ENCODE measurements around the gene TMEM176B.

The TMEM176B gene

DNA sequence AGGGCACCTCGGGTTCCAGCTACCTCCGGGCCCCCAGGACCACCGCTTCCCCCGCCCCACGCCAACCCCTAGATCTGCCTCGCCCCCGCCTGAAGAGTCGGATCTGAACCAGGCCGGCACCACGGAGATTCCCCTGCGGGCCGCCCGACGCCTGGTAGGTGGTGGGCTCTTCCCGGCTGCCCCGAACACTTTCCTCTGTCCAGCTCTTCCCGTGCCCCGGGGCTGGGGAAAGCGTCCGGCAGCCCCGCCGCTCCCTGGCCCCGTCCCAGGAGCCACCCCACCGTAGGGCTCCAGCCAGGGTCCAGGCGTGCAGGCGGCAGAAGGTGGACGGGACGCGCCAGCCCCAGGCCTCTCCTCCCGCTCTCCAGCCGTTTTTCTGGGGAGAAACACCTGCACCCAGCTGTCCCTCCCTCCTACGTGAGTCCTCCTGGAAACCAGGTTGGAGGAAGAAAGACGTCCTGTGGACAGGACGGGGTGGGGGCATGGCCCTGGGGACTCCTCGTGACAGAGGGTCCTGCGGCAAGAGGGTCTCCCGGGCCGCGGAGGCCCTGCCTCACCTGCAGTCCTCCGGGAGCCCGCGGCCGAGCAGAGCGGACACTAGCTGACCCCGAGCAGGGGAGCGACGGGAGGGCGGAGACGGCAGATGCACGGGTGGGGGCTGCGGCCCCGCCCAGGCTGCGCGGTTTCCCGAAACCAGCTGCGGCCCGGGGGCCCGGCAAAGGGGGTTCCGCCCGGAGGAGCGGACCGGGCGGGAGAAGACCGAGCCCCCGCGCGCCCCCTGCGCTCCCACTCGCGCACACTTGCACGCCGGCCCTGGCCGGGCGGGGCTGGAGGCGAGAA, at the start of gene TMEM176B:
TSS of gene TMEM176B (minus strand) at position 624 of the 840 bp plus-strand sequence. CDS start 3,795 bp downstream, outside the sequence.
- no peak for DNase-seq

DNA sequence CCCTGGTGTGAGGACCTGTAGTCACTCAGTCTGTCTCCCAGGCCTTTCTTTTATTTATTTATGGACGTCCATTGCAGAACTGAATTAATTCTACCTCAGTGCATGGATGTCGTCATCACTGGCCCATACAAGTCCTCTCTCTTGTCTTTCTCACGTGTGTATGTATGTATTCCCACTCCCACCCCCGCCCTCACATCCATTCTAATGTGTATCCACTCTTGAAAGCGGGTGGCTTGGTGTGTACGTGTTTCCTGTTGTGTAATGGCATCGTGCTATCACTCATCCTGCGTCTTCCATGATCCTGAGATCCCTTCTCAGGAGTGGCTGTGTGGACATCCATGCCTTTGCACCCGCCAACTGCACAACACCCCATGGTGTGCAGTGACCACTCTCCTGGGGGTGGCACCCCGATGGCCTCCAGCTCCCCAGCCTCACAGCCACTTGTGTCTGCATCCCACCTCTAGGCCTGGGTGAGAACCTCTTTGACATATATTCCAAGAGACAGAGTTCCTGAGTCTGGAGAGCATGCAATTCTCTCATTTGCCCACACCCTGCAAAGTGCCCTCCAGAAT, 49.1 kb upstream of the TMEM176B start:
- no peak for DNase-seq

- DNase-seq = no peak
These were observed 48.5 kb upstream of the TMEM176B start for GRCh38 chr7:150848561-150849115.

- DNase-seq = no peak
These were observed 47.9 kb upstream of the TMEM176B start for GRCh38 chr7:150848111-150848510.

DNA sequence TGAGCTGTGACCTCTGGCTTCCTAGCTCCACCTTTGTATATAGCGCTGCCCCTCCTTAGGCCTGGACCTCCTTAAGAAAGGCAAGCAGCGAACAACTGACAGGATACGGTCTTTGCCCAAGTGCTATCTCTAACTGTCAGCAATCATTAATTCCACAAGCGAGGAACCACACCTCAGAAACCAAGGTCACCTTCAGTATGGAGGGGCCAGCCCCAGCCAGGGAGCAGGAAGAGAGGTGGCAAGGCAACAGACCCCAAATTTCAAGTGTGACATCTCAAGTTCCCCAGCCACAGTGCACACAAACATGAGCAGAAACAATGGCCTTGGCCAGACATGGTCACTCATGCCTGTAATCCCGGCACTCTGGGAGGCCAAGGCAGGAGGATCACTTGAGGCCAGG, 47.4 kb upstream of the TMEM176B start:
- no peak for DNase-seq

DNA sequence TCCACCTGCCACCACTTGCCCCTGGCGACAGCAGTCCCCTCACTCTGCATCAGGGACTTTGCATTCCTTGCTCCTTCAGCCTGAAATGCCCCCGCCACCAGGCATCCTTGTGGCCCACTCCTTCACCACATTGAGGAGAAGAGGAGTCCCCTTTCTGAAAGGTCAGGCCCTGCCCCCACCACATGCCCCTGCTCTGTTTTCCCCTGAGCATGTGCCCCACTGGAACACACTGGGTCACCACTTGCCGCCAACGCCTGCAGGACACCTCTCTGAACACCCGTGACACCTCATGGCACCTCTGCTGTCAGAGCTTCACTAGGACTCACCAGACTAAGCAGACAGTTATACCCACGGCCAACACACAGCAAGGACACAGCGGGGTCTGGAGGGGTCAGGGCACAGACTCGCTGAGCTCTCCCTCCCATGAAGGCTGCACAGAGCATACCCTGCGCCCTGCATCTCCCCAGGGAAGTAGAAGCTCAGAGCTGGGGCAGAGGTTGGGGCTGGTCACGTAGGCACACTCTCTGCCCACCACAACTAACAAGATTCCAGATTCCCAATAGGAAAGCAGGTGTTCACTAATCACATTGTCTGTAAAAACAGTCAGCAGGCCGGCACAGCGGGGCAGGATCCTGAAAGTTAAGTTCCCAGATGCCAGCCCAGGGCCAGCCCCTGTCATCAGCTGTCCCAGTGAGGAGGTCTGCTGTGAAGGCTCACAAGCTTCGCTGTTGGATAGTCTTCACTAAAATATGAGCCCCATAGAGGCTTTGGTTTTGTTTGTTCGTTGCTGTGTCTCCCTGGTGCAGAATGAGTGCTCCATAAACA, 46.3 kb upstream of the TMEM176B start:
- no peak for DNase-seq

DNA sequence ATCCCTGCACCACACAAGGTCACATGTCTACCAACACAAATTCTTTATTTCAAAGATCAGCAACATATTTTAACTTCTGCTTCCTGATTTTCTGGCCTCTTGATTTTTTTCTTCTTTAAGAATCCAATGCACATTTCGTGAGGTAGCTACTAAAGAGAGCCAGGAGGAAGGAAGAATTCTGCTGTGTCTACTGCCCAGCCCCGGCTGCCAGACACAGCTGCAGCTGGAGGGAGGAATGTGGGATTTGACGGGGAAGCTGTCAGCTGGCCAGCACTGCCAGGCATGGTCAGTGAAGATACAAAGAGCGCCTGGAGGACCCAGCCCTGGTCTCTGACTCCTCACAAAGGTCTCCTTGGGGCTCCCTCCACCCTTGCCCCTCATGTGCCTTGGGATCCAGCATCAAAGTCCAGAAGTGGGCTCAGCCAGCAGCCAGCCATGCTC, 45.3 kb upstream of the TMEM176B start:
- DNase-seq = no peak

GRCh38 chr7:150842716-150843115, 42.6 kb upstream of the TMEM176B start:
- DNase-seq = no peak

DNA sequence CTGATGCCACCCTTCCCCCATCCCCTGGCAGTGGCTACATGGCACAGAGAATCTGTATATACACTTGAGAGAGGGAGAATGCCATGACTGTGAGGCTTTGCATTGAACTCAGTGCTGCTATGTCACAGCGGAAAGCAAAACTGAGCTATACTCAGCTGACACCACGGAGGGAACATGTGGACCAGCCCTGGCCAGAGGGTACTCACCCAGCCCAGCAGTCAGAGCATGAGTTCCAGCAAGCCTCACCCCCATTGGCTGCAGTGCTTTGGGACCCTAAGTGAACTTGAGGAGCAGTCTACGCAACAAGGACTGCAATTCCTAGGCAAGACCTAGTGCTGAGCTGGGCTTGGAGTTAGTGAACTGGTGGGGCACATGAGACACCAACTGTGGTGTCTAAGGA, 41.9 kb upstream of the TMEM176B start:
- no peak for DNase-seq

- no peak for DNase-seq
These were observed 38.9 kb upstream of the TMEM176B start for GRCh38 chr7:150838965-150839650.

GRCh38 chr7:150835702-150836280, 35.6 kb upstream of the TMEM176B start:
- no peak for DNase-seq

DNA sequence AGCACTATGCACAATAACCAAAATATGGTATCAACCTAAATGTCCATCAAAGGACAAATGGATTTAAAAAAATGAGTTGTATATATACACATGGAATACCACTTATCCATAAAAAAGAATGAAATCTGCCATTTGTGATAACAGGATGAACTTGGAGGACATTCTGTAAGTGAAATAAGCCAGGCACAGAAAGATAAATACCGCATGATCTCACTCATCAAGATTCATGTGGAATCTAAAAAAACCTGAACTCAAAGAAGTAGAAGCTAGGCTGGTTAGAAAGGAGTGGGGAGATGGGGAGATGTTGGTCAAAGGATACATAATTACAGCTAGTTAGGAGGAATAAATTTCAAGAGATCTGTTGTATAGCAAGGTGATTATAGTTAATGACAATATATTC, 34.9 kb upstream of the TMEM176B start:
- DNase-seq = no peak

DNA sequence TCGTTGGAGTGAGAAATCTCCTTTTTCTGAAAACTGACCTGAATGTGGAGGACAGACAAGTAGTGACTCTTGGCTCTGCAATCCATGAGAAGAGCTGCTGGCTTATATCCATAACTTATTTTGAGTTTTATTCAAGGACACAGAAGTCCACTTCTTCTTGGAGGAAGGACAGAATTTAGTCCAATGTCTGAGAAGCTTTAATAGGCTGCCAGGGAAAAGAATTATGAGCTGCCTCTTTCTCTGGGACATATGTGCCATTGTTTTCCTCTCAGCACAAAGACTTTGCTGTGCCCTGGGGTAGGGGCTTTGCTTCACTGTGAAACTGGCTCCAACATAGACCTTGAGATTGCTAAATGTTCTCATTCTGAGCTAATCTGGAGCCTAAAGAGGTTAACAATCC, 31.7 kb upstream of the TMEM176B start:
- DNase-seq = no peak

DNA sequence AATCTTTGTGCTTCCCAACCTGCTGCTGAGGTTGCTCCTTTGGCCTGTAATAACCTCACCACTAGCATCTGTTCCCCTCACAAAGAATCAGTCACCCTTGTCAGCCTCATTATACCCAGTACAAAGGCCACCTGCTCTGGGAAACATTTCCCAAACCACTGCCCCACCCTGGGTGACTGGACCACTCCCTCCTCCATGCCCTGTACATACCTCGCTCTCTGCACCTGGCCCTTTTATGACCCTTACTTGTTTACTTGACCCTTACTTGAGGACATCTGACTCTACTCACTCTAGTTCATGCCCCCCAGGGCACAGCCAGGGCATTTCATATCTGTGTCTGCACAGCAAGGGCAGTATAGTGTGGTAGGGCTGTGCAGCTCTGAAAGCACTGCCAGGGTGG, 30.8 kb upstream of the TMEM176B start:
- peak; percentile 58 for DNase-seq

DNA sequence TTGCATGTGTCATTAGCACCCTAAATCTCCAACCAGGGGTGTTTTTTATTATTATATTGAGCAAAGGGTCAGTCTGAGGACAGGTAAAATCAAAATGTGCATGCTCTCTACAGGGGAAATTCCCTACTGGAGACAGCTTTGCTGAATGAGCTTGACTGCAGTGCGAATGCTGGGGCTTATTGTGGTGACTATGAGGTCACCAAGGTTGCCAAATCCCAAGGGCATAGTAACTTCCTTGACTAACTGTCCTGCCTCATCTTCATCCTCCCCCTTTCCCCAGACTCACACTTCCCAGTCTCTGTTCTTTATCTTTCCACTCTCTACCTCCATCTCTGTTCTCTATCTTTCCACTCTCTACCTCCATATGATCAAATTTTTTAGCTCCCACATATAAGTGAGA, 29.3 kb upstream of the TMEM176B start:
- no peak for DNase-seq

- DNase-seq = no peak
These were observed 28.2 kb upstream of the TMEM176B start for GRCh38 chr7:150828384-150828783.

DNA sequence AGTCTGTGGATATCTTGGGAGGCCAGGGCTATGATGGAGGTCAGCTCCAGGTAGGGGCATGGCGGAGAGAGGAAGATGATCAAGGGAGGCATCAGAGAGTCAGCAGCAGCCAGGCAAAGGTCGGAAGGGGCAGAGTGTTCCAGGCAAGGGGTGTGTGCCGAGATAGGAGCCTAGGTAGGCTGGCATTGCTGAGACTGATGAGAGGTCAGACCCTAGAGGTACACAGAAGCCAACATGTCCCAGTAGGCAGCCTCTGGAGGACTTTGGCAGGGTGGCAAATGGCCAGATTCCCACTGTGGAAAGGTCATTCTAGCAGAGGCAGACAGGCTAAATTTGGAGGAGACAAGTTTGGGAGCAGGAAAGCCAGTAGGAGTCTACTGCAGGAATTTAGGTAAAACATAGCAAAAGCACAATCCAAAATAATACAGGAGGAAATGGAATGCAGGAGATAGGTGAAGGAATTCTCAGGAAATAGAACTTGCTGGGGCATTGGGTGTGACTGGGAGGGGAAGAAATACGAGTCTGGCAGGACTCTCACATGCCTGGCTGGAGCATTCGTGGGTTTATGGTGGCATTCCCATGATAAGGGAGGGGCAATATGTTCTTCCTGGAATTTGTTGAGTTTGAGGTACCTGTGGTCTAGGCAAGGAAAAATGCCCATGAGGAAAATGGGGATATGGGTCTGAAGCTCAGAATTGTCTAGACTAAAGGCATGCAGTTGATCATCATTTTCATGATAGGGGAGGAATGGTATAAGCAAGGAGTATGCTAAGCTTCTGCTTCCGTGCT, 26.1 kb upstream of the TMEM176B start:
- no peak for DNase-seq

DNA sequence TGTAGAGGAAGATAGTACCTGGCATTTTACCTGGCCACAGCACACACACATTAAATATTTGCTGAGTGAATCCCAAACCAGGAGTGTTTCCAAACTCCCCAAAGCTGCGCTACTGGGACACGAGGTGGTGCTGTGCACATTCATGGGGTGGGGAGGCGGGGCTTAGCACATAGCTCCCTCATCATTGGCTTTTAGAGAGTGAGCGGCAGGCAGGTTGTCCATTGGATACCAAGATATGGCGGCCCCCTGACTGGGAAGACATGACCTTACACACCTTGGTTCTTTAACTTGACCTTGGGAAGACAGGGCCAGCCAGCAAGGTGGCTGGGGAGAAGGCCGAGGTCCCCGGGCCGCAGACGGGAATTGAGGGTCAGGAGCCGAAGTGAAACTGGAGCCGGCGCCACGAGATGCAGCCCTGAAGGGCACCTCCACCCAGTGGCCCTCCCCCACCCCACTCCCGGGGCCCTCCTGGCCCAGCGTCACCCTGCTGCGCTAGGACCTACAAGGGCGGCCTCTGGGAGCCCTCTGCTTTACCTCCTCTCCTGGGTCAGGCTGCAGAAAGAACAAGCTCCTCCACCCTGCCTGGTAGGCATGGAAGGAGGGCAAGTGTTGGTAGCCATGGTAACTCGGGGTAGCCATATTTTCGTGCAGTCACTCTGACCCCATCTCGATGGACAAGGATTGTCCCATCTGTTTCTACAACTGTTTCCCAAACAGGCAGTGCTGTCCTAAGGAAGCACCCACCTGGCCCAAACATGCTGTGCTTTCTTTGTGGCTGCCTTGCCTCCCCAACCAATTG, 24.4 kb upstream of the TMEM176B start:
- no peak for DNase-seq

DNA sequence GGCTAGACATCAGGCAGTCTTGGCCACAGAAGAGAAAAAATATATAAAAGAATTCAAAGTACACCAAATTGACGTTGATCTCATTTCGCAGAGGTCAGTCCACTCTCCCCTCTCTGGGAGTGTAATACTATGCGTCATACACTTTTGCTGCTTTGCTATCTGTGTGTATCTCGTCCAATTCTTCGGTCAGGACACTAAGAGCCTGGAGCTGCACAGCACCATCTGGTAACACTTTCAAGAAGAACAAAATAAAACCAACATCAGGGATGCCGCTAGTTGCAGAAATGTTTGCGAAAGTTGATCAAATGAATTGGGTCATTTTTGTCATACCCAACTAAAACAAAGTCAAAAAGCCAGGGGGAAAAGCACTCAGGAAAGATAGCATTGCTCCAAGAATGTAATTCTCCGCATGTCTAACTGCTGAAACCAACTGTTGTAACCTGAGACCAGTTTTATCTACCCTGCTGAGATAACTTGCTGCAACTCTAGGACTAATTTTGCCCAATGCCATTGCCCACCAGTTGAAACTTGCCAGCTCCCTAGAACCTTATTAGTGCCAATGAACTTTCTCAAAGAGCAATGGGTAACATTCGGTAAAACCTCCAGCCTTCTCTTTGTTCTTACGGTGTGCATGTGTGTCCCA, 23.4 kb upstream of the TMEM176B start:
- DNase-seq = no peak

- DNase-seq = no peak
These were observed 22.9 kb upstream of the TMEM176B start for GRCh38 chr7:150823043-150823442.
